Astrocyte (in vitro differentiated cells and primary cell): ENCODE measurements around the gene P3H1. TPM values are rescaled to one million over a fixed set of nuclear protein-coding genes. Genes with fewer than 3 reads are reported as not detected.

Experiments used
- DNase-seq: peaks from one replicate; pipeline ENCODE4 v3.0.0-alpha.2; 2010; ENCODE audit warnings: low read depth
- FAIRE-seq: peaks from 2 replicates; lab custom pipeline; 2011; peaks lifted over from hg19 to GRCh38; lab: Jason Lieb, UNC
- H2AFZ ChIP-seq: 2 replicates; pipeline ENCODE4 v1.6.0; 2012; ENCODE audit warnings: low read depth, low read length, inconsistent platforms
- H3K27ac ChIP-seq: 2 replicates; pipeline ENCODE4 v1.5.1; 2011; ENCODE audit warnings: low read depth, low read length, inconsistent platforms
- H3K27me3 ChIP-seq: 2 replicates; pipeline ENCODE4 v1.6.0; 2011; ENCODE audit warnings: low read length, inconsistent platforms; ENCODE audit not compliant: insufficient read depth
- H3K36me3 ChIP-seq: 2 replicates; pipeline ENCODE4 v1.5.1; 2011; ENCODE audit warnings: low read length, inconsistent platforms; ENCODE audit not compliant: insufficient read depth
- H3K4me1 ChIP-seq: 2 replicates; pipeline ENCODE4 v1.5.1; 2011; ENCODE audit warnings: low read length, inconsistent platforms; ENCODE audit not compliant: insufficient read depth
- H3K4me2 ChIP-seq: 2 replicates; pipeline ENCODE4 v1.6.0; 2012; ENCODE audit warnings: low read length, inconsistent platforms
- H3K4me3 ChIP-seq: 2 replicates; pipeline ENCODE4 v1.5.1; 2011; ENCODE audit warnings: low read depth, mild to moderate bottlenecking, low read length, inconsistent platforms; ENCODE audit not compliant: insufficient read depth
- H3K79me2 ChIP-seq: 2 replicates; pipeline ENCODE4 v1.6.0; 2012; ENCODE audit warnings: mild to moderate bottlenecking, low read length, inconsistent platforms; ENCODE audit not compliant: insufficient read depth
- H3K9ac ChIP-seq: 2 replicates; pipeline ENCODE4 v1.6.0; 2012; ENCODE audit warnings: mild to moderate bottlenecking, low read length, inconsistent platforms
- H3K9me3 ChIP-seq: 2 replicates; pipeline ENCODE4 v1.5.1; 2012; ENCODE audit warnings: low read depth, mild to moderate bottlenecking, low read length, inconsistent platforms; ENCODE audit not compliant: insufficient read depth
- H4K20me1 ChIP-seq: 2 replicates; pipeline ENCODE4 v1.6.0; 2012; ENCODE audit warnings: low read length, inconsistent platforms; ENCODE audit not compliant: insufficient read depth
- H3K27ac Mint-ChIP-seq: one replicate; pipeline ENCODE4 v1.8.0; 2021; ENCODE audit warnings: mild to moderate bottlenecking, mixed read lengths; ENCODE audit not compliant: unreplicated experiment
- H3K27me3 Mint-ChIP-seq: one replicate; pipeline ENCODE4 v1.8.0; 2021; ENCODE audit warnings: low read depth, mixed read lengths; ENCODE audit not compliant: unreplicated experiment
- H3K36me3 Mint-ChIP-seq: one replicate; pipeline ENCODE4 v1.8.0; 2021; ENCODE audit warnings: low read depth, mixed read lengths; ENCODE audit not compliant: unreplicated experiment
- H3K4me1 Mint-ChIP-seq: one replicate; pipeline ENCODE4 v1.8.0; 2021; ENCODE audit warnings: low read depth, mixed read lengths; ENCODE audit not compliant: unreplicated experiment
- H3K4me3 Mint-ChIP-seq: one replicate; pipeline ENCODE4 v1.8.0; 2021; ENCODE audit warnings: mild to moderate bottlenecking, moderate library complexity, mixed read lengths; ENCODE audit not compliant: unreplicated experiment
- H3K9me3 Mint-ChIP-seq: one replicate; pipeline ENCODE4 v1.8.0; 2021; ENCODE audit warnings: mild to moderate bottlenecking, mixed read lengths; ENCODE audit not compliant: unreplicated experiment
- EZH2 ChIP-seq: IDR thresholded peaks from 2 replicates; pipeline ENCODE4 v1.6.1; 2012; ENCODE audit warnings: mild to moderate bottlenecking, low read length, inconsistent platforms; ENCODE audit not compliant: insufficient read depth
- total RNA-seq: library from RNA; stranded (reverse); gene quantifications from 2 replicates; pipeline ENCODE4 v1.2.1, GENCODE V29; 2021
- TF ChIP-seq, protein P1 (sequence below): IDR thresholded peaks from 2 replicates; pipeline ENCODE4 v1.5.1; 2011; ENCODE audit warnings: low read depth, mild to moderate bottlenecking, inconsistent platforms, low read length, moderate library complexity; ENCODE audit not compliant: insufficient read depth

P3H1 gene
- total RNA-seq, 1 donor from 2014 or later, result 277 TPM

DNA sequence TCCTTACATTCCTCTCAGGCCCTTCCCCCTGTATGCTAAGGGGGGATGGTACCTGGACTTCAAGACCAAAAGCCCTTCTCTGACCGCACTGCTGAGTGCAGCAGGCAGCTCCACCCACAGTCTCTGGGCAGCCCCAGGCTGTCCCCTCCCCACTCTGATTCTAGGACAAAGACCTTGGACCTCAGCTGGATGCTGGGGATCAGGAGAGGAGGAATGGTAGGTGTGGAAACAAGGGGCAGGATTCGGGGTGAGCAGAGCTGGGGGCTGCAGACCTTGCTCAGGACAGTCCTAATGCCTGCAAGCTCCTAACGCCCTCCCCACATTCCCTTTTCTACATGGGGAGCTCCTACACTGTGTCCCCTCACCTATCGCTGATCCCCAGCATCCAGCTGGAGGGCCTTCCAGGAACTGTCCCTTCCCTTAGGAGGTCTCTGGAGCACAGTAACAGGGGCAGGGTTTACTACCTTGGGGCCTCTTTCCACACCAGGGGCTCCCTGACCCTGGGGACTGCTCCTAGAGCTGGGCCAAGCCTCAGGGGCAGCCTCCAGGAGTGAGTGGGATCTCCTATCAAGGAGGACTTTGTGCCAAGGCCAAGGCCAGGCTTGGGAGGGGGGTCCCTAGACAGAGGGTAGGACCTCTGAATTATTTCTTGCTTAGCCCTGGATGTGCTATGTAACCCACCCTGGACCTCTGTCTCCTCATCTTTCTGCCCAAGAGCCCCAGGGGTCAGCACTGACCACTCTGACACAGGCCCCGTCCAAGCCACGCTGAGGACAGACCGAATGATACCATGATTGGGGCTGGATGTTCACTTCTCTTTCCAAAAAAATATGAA is 32.4 kb downstream of the P3H1 start:
- H3K4me1 Mint-ChIP-seq, result peaks cover 3% of the 10 kb centered on the region

GRCh38 chr1:42733415-42734200 is 33.2 kb downstream of the P3H1 start:
- no peaks in the 10 kb centered on the region for H3K9me3 ChIP-seq
- TF ChIP-seq, protein P1, sequence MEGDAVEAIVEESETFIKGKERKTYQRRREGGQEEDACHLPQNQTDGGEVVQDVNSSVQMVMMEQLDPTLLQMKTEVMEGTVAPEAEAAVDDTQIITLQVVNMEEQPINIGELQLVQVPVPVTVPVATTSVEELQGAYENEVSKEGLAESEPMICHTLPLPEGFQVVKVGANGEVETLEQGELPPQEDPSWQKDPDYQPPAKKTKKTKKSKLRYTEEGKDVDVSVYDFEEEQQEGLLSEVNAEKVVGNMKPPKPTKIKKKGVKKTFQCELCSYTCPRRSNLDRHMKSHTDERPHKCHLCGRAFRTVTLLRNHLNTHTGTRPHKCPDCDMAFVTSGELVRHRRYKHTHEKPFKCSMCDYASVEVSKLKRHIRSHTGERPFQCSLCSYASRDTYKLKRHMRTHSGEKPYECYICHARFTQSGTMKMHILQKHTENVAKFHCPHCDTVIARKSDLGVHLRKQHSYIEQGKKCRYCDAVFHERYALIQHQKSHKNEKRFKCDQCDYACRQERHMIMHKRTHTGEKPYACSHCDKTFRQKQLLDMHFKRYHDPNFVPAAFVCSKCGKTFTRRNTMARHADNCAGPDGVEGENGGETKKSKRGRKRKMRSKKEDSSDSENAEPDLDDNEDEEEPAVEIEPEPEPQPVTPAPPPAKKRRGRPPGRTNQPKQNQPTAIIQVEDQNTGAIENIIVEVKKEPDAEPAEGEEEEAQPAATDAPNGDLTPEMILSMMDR, result no peak
- TF ChIP-seq EZH2, result no peak
- no peaks in the 10 kb centered on the region for H3K27me3 ChIP-seq
- no peaks in the 10 kb centered on the region for H3K36me3 Mint-ChIP-seq
- H3K4me3 ChIP-seq, result no peak overlapping the region
- no peak overlapping the region for H2AFZ ChIP-seq
- no peaks in the 10 kb centered on the region for H3K4me1 ChIP-seq
- no peak overlapping the region for H3K4me3 Mint-ChIP-seq
- no peaks in the 10 kb centered on the region for H3K4me1 Mint-ChIP-seq
- no peak overlapping the region for H3K4me2 ChIP-seq
- no peak overlapping the region for H3K9ac ChIP-seq
- H3K27ac Mint-ChIP-seq, result no peak overlapping the region
- H4K20me1 ChIP-seq, result no peaks in the 10 kb centered on the region
- no peaks in the 10 kb centered on the region for H3K79me2 ChIP-seq
- H3K9me3 Mint-ChIP-seq, result peaks cover 2% of the 10 kb centered on the region
- no peak overlapping the region for H3K27ac ChIP-seq
- no peaks in the 10 kb centered on the region for H3K27me3 Mint-ChIP-seq
- no peaks in the 10 kb centered on the region for H3K36me3 ChIP-seq
- no peak for DNase-seq
- FAIRE-seq, result no peak

More for the DNA sequence above, 32.4 kb downstream of the P3H1 start:
- no peak overlapping the region for H3K27ac ChIP-seq
- no peak overlapping the region for H3K4me2 ChIP-seq
- no peaks in the 10 kb centered on the region for H3K4me1 ChIP-seq
- no peaks in the 10 kb centered on the region for H4K20me1 ChIP-seq
- no peaks in the 10 kb centered on the region for H3K79me2 ChIP-seq
- H3K9me3 ChIP-seq, result no peaks in the 10 kb centered on the region
- H3K9ac ChIP-seq, result no peak overlapping the region
- H2AFZ ChIP-seq, result no peak overlapping the region
- Mint-ChIP-seq H3K27me3 (peaks cover 2% of the 10 kb centered on the region), H3K27ac (no peak overlapping the region), H3K9me3 (peaks cover 2% of the 10 kb centered on the region), H3K4me3 (no peak overlapping the region), H3K36me3 (no peaks in the 10 kb centered on the region)
- no peak for FAIRE-seq
- H3K36me3 ChIP-seq, result no peaks in the 10 kb centered on the region
- no peaks in the 10 kb centered on the region for H3K27me3 ChIP-seq
- DNase-seq, result no peak
- TF ChIP-seq EZH2, result no peak
- TF ChIP-seq, protein P1, result no peak
- no peak overlapping the region for H3K4me3 ChIP-seq
